IMR-90 (cell line): ENCODE results near the gene PHF21A. TPM values are rescaled to one million over a fixed set of nuclear protein-coding genes. Genes with fewer than 3 reads are reported as not detected.

Experiments used
- ATAC-seq: fragments of 200-7000 bp; cut with Tn5 transposase; 2 replicates; pipeline ENCODE4 v1.9.1; 2020; ENCODE audit warnings: low read depth, mild to moderate bottlenecking, moderate library complexity
- BruUV-seq: library from RNA; stranded (reverse); fragments of 400-500 nt; replicated peaks from 2 replicates; lab custom pipeline; 2021; lab: Mats Ljungman, UMichigan
- CTCF ChIA-PET: fragments of 300-600 bp; formaldehyde crosslinking; extraction: SDS; loops from one replicate; lab custom pipeline; 2021; ENCODE audit warnings: antibody characterized with exemption; lab: Yijun Ruan, JAX
- POLR2A ChIA-PET: fragments of 300-600 bp; sonication (Branson Sonifier 250); formaldehyde crosslinking; loops from one replicate; lab custom pipeline; 2022; ENCODE audit warnings: antibody characterized with exemption; ENCODE audit not compliant: unreplicated experiment; lab: Charles Lee
- DNase-seq: peaks from one replicate; pipeline ENCODE4 v3.0.0; 2013
- H2AFZ ChIP-seq: replicated peaks from 2 replicates; pipeline ENCODE3; 2013; ENCODE audit warnings: low read length, mild to moderate bottlenecking; ENCODE audit not compliant: poor library complexity
- H2AK5ac ChIP-seq: 2 replicates; pipeline ENCODE4 v1.6.1; 2013; ENCODE audit warnings: low read depth, low read length, inconsistent platforms
- H2AK9ac ChIP-seq: replicated peaks from 2 replicates; pipeline ENCODE3; 2013; ENCODE audit warnings: mild to moderate bottlenecking, low read depth, low read length, moderate library complexity; ENCODE audit not compliant: poor library complexity
- H2BK120ac ChIP-seq: 2 replicates; pipeline ENCODE4 v1.6.1; 2013; ENCODE audit warnings: low read depth, low read length, inconsistent platforms
- H2BK15ac ChIP-seq: 3 replicates; pipeline ENCODE4 v1.6.1; 2013; ENCODE audit warnings: low read depth, low read length, inconsistent platforms
- H2BK20ac ChIP-seq: 2 replicates; pipeline ENCODE4 v1.6.1; 2013; ENCODE audit warnings: low read depth, mild to moderate bottlenecking, inconsistent platforms, low read length, moderate library complexity
- H2BK5ac ChIP-seq: 2 replicates; pipeline ENCODE4 v1.6.1; 2013; ENCODE audit warnings: mild to moderate bottlenecking, low read depth, low read length, inconsistent platforms; ENCODE audit not compliant: poor library complexity, severe bottlenecking
- H3K14ac ChIP-seq: replicated peaks from 2 replicates; pipeline ENCODE4 v1.6.1; 2013; ENCODE audit warnings: low read depth, low read length, inconsistent platforms
- H3K18ac ChIP-seq: 2 replicates; pipeline ENCODE4 v1.6.1; 2013; ENCODE audit warnings: low read depth, low read length, control low read depth
- H3K23ac ChIP-seq: 2 replicates; pipeline ENCODE4 v1.6.1; 2013; ENCODE audit warnings: low read depth, low read length, inconsistent platforms
- H3K27ac ChIP-seq: 2 replicates; pipeline ENCODE4 v1.5.1; 2013; ENCODE audit warnings: mild to moderate bottlenecking, control low read depth, low read length; ENCODE audit not compliant: insufficient read depth
- H3K27me3 ChIP-seq: 2 replicates; pipeline ENCODE4 v1.6.1; 2013; ENCODE audit warnings: low read length; ENCODE audit not compliant: control insufficient read depth, insufficient read depth
- H3K36me3 ChIP-seq: 2 replicates; pipeline ENCODE4 v1.6.1; 2013; ENCODE audit warnings: low read length, mixed read lengths; ENCODE audit not compliant: control insufficient read depth, insufficient read depth
- H3K4ac ChIP-seq: 2 replicates; pipeline ENCODE4 v1.6.1; 2013; ENCODE audit warnings: low read depth, low read length, inconsistent platforms
- H3K4me1 ChIP-seq: 2 replicates; pipeline ENCODE4 v1.6.1; 2013; ENCODE audit warnings: low read length, mixed read lengths; ENCODE audit not compliant: control insufficient read depth, insufficient read depth
- H3K4me2 ChIP-seq: 2 replicates; pipeline ENCODE4 v1.6.1; 2013; ENCODE audit warnings: low read depth, mild to moderate bottlenecking, control low read depth, low read length, moderate library complexity
- H3K4me3 ChIP-seq: 2 replicates; pipeline ENCODE4 v1.5.1; 2013; ENCODE audit warnings: low read depth, mild to moderate bottlenecking, control low read depth, low read length, moderate library complexity; ENCODE audit not compliant: insufficient read depth
- H3K56ac ChIP-seq: 2 replicates; pipeline ENCODE4 v1.6.1; 2013; ENCODE audit warnings: low read length, inconsistent platforms; ENCODE audit not compliant: insufficient read depth; ENCODE audit errors: extremely low read depth
- H3K79me1 ChIP-seq, 2 experiments: 2 replicates each; pipeline ENCODE4 v1.6.1; 2013; ENCODE audit warnings: low read length in 2 of 2, inconsistent platforms in 1 of 2, low read depth in 1 of 2
- H3K9ac ChIP-seq: 2 replicates; pipeline ENCODE4 v1.6.1; 2013; ENCODE audit warnings: low read depth, low read length, control low read depth
- H3K9me1 ChIP-seq: 2 replicates; pipeline ENCODE4 v1.6.1; 2013; ENCODE audit warnings: low read length, inconsistent platforms; ENCODE audit not compliant: insufficient read depth
- H3K9me3 ChIP-seq: 2 replicates; pipeline ENCODE4 v1.6.1; 2013; ENCODE audit warnings: low read length; ENCODE audit not compliant: control insufficient read depth, insufficient read depth
- H4K20me1 ChIP-seq: 2 replicates; pipeline ENCODE4 v1.6.1; 2013; ENCODE audit warnings: low read length, inconsistent platforms; ENCODE audit not compliant: insufficient read depth
- H4K5ac ChIP-seq: 2 replicates; pipeline ENCODE4 v1.6.1; 2013; ENCODE audit warnings: mild to moderate bottlenecking, low read depth, low read length, control low read depth
- H4K8ac ChIP-seq, 2 experiments: 2 replicates each; pipeline ENCODE4 v1.6.1; 2013; ENCODE audit warnings: low read depth in 2 of 2, low read length in 2 of 2, control low read depth in 1 of 2, inconsistent platforms in 1 of 2
- H4K91ac ChIP-seq: 2 replicates; pipeline ENCODE4 v1.6.1; 2013; ENCODE audit warnings: low read depth, low read length, inconsistent platforms; ENCODE audit not compliant: insufficient read depth
- BHLHE40 ChIP-seq: fragments of 150-350 bp; IDR thresholded peaks from 2 replicates; pipeline ENCODE4 v1.6.1; 2016; ENCODE audit warnings: mild to moderate bottlenecking, low read depth, low read length
- CEBPB ChIP-seq: IDR thresholded peaks from 2 replicates; pipeline ENCODE4 v1.6.1; 2012; ENCODE audit warnings: low read depth, low read length, improper control_type of control experiment
- CHD1 ChIP-seq: IDR thresholded peaks from 2 replicates; pipeline ENCODE4 v1.6.1; 2012; ENCODE audit warnings: low read depth, low read length, improper control_type of control experiment
- CTCF ChIP-seq: conservative IDR thresholded peaks from 2 replicates; pipeline ENCODE4 v1.5.1; 2012; ENCODE audit warnings: mild to moderate bottlenecking, low read depth, low read length, improper control_type of control experiment
- ELK1 ChIP-seq: fragments of 150-350 bp; IDR thresholded peaks from 2 replicates; pipeline ENCODE4 v1.6.1; 2016; ENCODE audit warnings: low read depth, mild to moderate bottlenecking, low read length, moderate library complexity, borderline replicate concordance
- FOS ChIP-seq: fragments of 150-350 bp; IDR thresholded peaks from 2 replicates; pipeline ENCODE4 v1.6.1; 2016; ENCODE audit warnings: low read depth, low read length
- MAFK ChIP-seq: IDR thresholded peaks from 2 replicates; pipeline ENCODE4 v1.6.1; 2012; ENCODE audit warnings: low read depth, low read length, improper control_type of control experiment
- MAZ ChIP-seq: IDR thresholded peaks from 2 replicates; pipeline ENCODE4 v1.6.1; 2012; ENCODE audit warnings: low read depth, mild to moderate bottlenecking, low read length, improper control_type of control experiment, moderate library complexity, borderline replicate concordance
- MXI1 ChIP-seq: IDR thresholded peaks from 2 replicates; pipeline ENCODE4 v1.6.1; 2012; ENCODE audit warnings: low read depth, mild to moderate bottlenecking, low read length, moderate library complexity, borderline replicate concordance
- NFE2L2 ChIP-seq: fragments of 150-350 bp; IDR thresholded peaks from 2 replicates; pipeline ENCODE4 v1.6.1; 2016; ENCODE audit warnings: low read depth, mild to moderate bottlenecking, low read length
- POLR2A ChIP-seq: IDR thresholded peaks from 2 replicates; pipeline ENCODE4 v1.6.1; 2012; ENCODE audit warnings: mild to moderate bottlenecking, low read depth, low read length
- RAD21 ChIP-seq: IDR thresholded peaks from 2 replicates; pipeline ENCODE4 v1.6.1; 2012; ENCODE audit warnings: low read length, improper control_type of control experiment
- RCOR1 ChIP-seq: IDR thresholded peaks from 2 replicates; pipeline ENCODE4 v1.6.1; 2012; ENCODE audit warnings: mild to moderate bottlenecking, low read length, improper control_type of control experiment; ENCODE audit not compliant: insufficient replicate concordance
- RFX5 ChIP-seq: IDR thresholded peaks from 2 replicates; pipeline ENCODE4 v1.8.0; 2012; ENCODE audit warnings: low read depth, mild to moderate bottlenecking, low read length, moderate library complexity
- SMC3 ChIP-seq: fragments of 150-350 bp; IDR thresholded peaks from 2 replicates; pipeline ENCODE4 v1.6.1; 2016; ENCODE audit warnings: low read depth, mild to moderate bottlenecking, antibody characterized with exemption, low read length, moderate library complexity
- USF2 ChIP-seq: fragments of 150-350 bp; IDR thresholded peaks from 2 replicates; pipeline ENCODE4 v1.6.1; 2017; ENCODE audit warnings: mild to moderate bottlenecking, antibody characterized with exemption, low read length, low read depth
- WGBS, 2 experiments: methylation state at CpG; one replicate each; pipeline versions ENCODE4 v1.1.5 to v1.1.7; 2013; ENCODE audit warnings: missing lambda C conversion rate in 2 of 2; ENCODE audit not compliant: insufficient read length in 1 of 2; ENCODE audit errors: extremely low coverage in 2 of 2; 5-methylcytosine and 5-hydroxymethylcytosine counted together
- dilution Hi-C: fragments of 300-500 bp; cut with HindIII; formaldehyde crosslinking; loops from one replicate; pipeline ENCODE4 v1.14.3; 2018; ENCODE audit warnings: low sequenced_read_pairs; ENCODE audit not compliant: unreplicated experiment
- in situ Hi-C: fragments of 300-500 bp; cut with MboI; formaldehyde crosslinking; loops from 3 replicates; pipeline ENCODE4 v1.14.3; 2019; ENCODE audit warnings: low sequenced_read_pairs, inconsistent platforms, mixed read lengths
- intact Hi-C: fragments of 100-400 bp; cut with micrococcal nuclease; formaldehyde crosslinking; loops from 2 replicates; pipeline ENCODE4 v1.10.0; 2022
- polyA plus RNA-seq, 3 experiments: library from polyadenylated mRNA; depleted of rRNA; stranded (reverse); fragments of >200 nt; gene quantifications; 2 replicates each; pipeline ENCODE4 v1.2.3, GENCODE V29; 2012; ENCODE audit warnings: low replicate concordance in 1 of 3
- total RNA-seq: library from RNA; depleted of rRNA; stranded (reverse); fragments of >200 nt; gene quantifications from 2 replicates; pipeline ENCODE4 v1.2.3, GENCODE V29; 2012

PHF21A gene
- total and polyA plus RNA-seq, 2 of the 4 experiments (the other 2 are of a cell fraction) = 9.0 to 20.6 TPM

DNA sequence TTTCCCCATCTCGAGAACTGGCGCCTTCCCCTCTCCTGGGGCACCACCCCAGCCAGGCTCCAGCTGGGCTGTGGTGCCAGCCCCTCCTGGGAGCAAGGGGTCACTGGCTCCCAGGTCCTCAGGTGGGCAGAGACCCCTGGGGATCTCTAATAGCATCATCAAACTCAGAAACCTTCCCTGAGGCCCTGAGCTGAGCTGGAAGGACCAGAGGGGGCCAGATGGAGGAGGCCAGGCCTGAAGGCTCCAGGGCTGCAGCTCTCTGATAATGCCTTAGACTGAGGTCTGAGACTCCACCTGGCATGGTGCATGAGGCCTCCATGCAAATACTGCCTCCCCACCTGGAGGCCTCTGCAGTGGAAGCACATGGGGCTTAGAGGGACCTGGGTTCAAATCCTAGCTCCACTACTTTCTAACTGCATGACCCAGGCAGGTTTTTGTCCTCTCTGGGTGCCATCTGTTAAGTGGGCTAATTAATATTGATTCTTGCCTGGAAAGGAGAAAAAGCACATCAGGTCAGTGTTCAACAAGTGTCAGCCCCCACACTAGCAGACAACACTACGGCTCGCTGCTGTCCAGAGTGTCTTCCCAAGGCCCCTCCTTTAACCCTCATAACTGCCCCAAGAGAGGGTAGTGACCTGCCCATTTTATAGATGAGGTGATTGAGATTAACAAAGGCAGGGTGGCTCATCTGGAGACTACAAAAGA, 234.3 kb downstream of the PHF21A start:
- Histone ChIP-seq H3K4me2 (no peak overlapping the region), H3K4me3 (no peak overlapping the region), H2AK9ac (no peak overlapping the region), H3K23ac (no peak overlapping the region), H2AK5ac (no peak overlapping the region), H2BK15ac (no peak overlapping the region), H4K8ac (no peak overlapping the region), H3K9ac (no peak overlapping the region), H2AFZ (no peak overlapping the region), H4K20me1 (peaks cover 19% of the 10 kb centered on the region), H2BK120ac (no peak overlapping the region), H2BK5ac (no peak overlapping the region), H2BK20ac (no peak overlapping the region), H3K4me1 (no peaks in the 10 kb centered on the region), H4K91ac (no peak overlapping the region), H3K4ac (no peak overlapping the region), H3K79me1 (no peaks in the 10 kb centered on the region; a peak in 1 of 4 replicates), H3K18ac (no peak overlapping the region), H3K9me1 (peaks cover 2% of the 10 kb centered on the region; the same call in 1 of the 2 replicates), H3K36me3 (peaks cover 4% of the 10 kb centered on the region; the same call in 1 of the 2 replicates), H3K27me3 (peaks cover 31% of the 10 kb centered on the region), H3K56ac (no peak overlapping the region), H3K27ac (no peak overlapping the region), H4K5ac (no peak overlapping the region), H3K14ac (no peak overlapping the region), H3K9me3 (no peaks in the 10 kb centered on the region)
- ChIA-PET POLR2A (no interaction called here), CTCF (no interaction called here)
- dilution Hi-C loops = no loop called here
- DNase-seq (no peak), ATAC-seq (no peak)
- no CpG with 5 or more reads among the region's 4 CpGs for WGBS, 2 experiments
- in situ Hi-C loops = no loop called here
- intact Hi-C loops = no loop called here
- no TSS peak for BruUV-seq
- no peak for TF ChIP-seq ELK1
- TF ChIP-seq MXI1 = no peak
- TF ChIP-seq NFE2L2 = no peak
- no peak for TF ChIP-seq SMC3
- no peak for TF ChIP-seq MAZ
- TF ChIP-seq RFX5 = no peak
- TF ChIP-seq RAD21 = no peak
- TF ChIP-seq CHD1 = no peak
- TF ChIP-seq USF2 = no peak
- TF ChIP-seq BHLHE40 = no peak
- no peak for TF ChIP-seq POLR2A
- no peak for TF ChIP-seq FOS
- no peak for TF ChIP-seq CTCF
- no peak for TF ChIP-seq CEBPB
- TF ChIP-seq RCOR1 = no peak
- no peak for TF ChIP-seq MAFK
